Measurements from ENCODE around the gene MATN1.

MATN1 gene

GRCh38 chr1:30719406-30720270, 3.7 kb downstream of the MATN1 start:
- no peak for TF ChIP-seq CTCF (IDR thresholded peaks at IDR 0.05; ENCODE audit: borderline replicate concordance, control extremely low read depth, extremely low read depth, insufficient read depth, missing control alignments)
- no peak for DNase-seq (ENCODE audit: low spot score)
- in situ Hi-C loops (cut with MboI; ENCODE audit: low sequenced_read_pairs, unreplicated experiment), result loop anchor here (10.0 to 25.0 kb wide), 2 partner anchors 195 to 1482 kb away; partner anchors contain the start of genes MECR and PTPRU

GRCh38 chr1:30718636-30719405, 4.6 kb downstream of the MATN1 start:
- peak; percentile 90 for TF ChIP-seq CTCF (IDR thresholded peaks at IDR 0.05; ENCODE audit: borderline replicate concordance, control extremely low read depth, extremely low read depth, insufficient read depth, missing control alignments)
- DNase-seq (ENCODE audit: low spot score), result peak; percentile 76
- in situ Hi-C loops (cut with MboI; ENCODE audit: low sequenced_read_pairs, unreplicated experiment), result loop anchor here (25.0 kb wide), 1 partner anchor 1482 kb away; the partner anchor contains the start of genes MECR and PTPRU

GRCh38 chr1:30718091-30718635, 5.2 kb downstream of the MATN1 start:
- in situ Hi-C loops (cut with MboI; ENCODE audit: low sequenced_read_pairs, unreplicated experiment), result loop anchor here (25.0 kb wide), 1 partner anchor 1481 kb away; the partner anchor contains the start of genes MECR and PTPRU
- peak; percentile 96 for DNase-seq (ENCODE audit: low spot score)
- TF ChIP-seq CTCF (IDR thresholded peaks at IDR 0.05; ENCODE audit: borderline replicate concordance, control extremely low read depth, extremely low read depth, insufficient read depth, missing control alignments), result no peak

- in situ Hi-C loops (cut with MboI; ENCODE audit: low sequenced_read_pairs, unreplicated experiment), result loop anchor here (25.0 kb wide), 1 partner anchor 1479 kb away; the partner anchor contains the start of genes MECR and PTPRU
- no peak for TF ChIP-seq CTCF (IDR thresholded peaks at IDR 0.05; ENCODE audit: borderline replicate concordance, control extremely low read depth, extremely low read depth, insufficient read depth, missing control alignments)
- DNase-seq (ENCODE audit: low spot score), result no peak
Observed at GRCh38 chr1:30716646-30717045, 6.7 kb downstream of the MATN1 start.

GRCh38 chr1:30715886-30716285, 7.5 kb downstream of the MATN1 start:
- no peak for TF ChIP-seq CTCF (IDR thresholded peaks at IDR 0.05; ENCODE audit: borderline replicate concordance, control extremely low read depth, extremely low read depth, insufficient read depth, missing control alignments)
- in situ Hi-C loops (cut with MboI; ENCODE audit: low sequenced_read_pairs, unreplicated experiment), result loop anchor here (25.0 kb wide), 1 partner anchor 1479 kb away; the partner anchor contains the start of genes MECR and PTPRU
- no peak for DNase-seq (ENCODE audit: low spot score)

GRCh38 chr1:30715216-30715615, 8.2 kb downstream of the MATN1 start:
- in situ Hi-C loops (cut with MboI; ENCODE audit: low sequenced_read_pairs, unreplicated experiment), result loop anchor here (25.0 kb wide), 1 partner anchor 1478 kb away; the partner anchor contains the start of genes MECR and PTPRU
- DNase-seq (ENCODE audit: low spot score), result no peak
- TF ChIP-seq CTCF (IDR thresholded peaks at IDR 0.05; ENCODE audit: borderline replicate concordance, control extremely low read depth, extremely low read depth, insufficient read depth, missing control alignments), result no peak

Measured in GM13976 (cell line).